DMS53 treated with DMSO at 0.1 percent for 48 hours (cell line): ENCODE measurements around the gene CDK19.

ENCODE experiments used
- DNase-seq: peaks from one replicate; lab custom pipeline; 2025; ENCODE audit not compliant: unreplicated experiment; lab: John Stamatoyannopoulos, UW

The CDK19 gene

DNA sequence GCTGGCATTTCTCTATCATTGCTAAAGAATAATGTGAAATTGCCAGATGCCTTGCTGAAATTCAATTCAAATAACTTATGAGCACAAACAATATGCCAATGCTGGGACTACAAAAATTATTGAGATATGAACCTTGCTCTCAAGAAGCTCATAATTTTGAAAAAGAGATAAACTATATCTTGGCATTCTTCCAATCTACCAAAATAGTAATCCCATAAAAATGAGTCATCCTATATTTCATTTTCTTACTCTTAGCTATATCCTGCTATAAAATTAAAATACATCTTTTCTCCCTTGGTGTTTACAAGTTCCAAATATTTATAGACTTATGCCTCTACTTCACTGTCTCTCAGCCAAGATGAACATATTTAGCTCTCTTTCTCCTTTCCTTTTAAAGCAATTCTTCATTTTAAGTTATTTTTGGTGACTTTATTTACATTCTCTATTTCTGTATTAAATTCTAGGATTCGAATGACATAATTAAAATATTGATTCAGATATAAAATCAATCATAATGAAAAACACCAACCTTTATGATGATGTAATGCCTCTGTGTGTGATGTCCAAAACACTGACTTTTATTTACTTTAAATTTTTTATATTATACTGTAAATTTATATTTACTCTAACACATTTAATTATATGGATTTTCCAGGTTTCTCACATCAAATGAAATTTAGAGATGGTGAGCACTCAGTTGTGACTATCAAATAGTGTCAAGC lies 152.6 kb downstream of the CDK19 start:
- no peak for DNase-seq

DNA sequence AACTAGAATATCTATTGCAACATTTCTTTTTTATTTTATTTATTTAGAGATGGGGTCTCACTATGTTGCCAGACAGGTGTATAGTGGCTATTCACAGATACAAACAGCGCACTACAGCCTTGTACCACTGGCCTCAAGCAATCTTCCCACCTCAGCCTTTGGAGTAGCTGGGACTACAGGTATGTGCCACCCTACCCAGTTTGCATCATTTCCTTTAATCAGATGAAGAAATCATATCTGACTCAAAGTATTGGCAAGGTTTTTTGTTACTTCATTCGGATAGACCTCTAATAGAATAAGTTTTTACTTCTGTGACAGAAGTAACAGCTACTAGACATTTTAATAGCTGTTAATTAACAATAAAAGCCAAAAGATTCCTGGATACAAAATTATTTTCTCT lies 153.9 kb downstream of the CDK19 start:
- DNase-seq, result no peak

DNA sequence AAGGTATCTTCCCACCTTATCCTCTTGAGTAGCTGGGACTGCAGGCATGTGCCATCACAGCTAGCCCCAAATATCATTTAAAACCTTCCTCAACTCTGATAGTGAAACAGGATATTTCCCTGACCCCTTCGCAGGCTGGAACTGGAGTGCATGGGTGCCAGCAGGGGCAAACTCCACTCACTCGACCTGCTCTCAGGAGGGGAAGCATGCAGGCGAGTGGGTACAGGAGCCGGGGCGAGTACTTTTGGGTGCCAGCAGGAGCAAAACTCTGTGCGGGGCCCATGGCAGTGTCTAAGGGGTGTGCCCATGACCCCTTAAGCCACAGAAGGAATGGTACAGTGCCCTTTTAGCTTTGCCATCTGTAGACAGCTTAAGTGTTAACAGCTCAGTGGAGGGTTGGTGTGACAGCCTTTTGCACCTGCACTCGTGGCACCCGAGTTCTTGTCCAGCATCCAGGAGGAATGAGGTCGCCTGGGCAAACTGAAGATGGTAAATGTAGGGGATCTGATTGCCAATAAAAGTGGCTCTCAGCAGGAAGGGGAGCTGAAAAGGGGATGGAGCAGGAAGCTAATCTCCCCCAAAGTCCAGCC lies 155.1 kb downstream of the CDK19 start:
- no peak for DNase-seq

DNA sequence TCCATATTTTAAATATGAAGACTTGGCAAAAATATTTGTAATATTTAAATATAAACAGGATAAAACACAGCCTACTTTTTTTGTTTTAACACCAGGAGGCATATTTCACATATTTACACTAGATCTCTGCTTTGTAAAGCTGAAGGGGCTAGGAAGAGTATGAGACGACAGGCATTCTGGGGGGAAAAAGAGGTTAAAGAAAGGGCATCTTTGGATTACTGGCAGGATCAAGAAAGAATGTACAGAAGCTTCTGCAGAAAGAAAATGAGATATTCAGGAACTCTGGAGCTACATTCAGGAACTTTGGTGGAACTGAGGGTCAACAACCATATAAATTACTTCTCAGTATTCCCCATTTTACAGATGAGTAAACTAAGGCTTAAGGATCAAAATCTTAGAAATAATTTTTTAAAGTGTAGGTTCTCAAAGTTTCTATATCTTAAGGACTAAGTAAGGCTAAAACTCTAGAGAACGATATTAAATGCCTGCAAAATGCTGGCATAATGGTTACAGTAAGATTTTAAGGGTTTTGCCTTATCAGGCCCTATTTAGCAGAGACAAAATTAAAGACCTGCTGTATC lies 156.5 kb downstream of the CDK19 start:
- DNase-seq, result no peak

DNA sequence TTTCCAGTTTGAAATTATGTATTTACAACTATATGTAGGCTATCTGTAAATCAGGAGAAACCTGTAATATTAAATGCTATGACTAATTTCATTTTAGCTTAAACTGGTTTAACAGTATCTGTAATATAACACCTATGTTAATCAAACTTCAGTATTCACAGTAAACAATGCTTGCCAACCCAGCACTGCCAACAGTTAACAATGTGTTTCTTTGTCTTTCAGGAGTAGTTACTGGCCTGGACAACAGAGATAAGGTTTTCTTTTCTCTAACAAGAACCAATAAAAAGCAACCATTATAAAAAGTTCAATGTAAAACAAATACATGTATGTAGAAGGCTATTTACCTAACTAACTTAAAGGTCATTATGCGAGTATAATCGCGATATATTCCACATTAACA lies 158.8 kb downstream of the CDK19 start:
- DNase-seq, result no peak

DNA sequence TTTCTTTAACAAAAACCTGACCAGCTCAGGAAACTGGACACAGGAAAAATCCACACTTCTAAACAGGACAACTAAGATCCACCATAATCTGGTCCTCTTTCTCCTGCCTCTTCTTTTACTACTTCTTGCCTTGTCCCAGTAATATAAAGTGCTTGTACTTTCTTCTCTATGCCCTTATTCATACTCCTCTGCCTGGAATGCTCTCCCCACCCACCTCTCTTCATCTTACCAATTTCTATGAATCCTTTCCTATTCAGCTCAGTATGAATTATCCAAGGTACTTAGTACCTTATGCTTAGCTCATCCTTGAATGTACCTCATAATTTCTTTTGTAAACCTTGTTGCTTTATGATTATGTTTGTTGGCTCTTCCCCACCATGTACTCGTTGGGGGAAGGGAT lies 159.4 kb downstream of the CDK19 start:
- DNase-seq, result no peak

DNA sequence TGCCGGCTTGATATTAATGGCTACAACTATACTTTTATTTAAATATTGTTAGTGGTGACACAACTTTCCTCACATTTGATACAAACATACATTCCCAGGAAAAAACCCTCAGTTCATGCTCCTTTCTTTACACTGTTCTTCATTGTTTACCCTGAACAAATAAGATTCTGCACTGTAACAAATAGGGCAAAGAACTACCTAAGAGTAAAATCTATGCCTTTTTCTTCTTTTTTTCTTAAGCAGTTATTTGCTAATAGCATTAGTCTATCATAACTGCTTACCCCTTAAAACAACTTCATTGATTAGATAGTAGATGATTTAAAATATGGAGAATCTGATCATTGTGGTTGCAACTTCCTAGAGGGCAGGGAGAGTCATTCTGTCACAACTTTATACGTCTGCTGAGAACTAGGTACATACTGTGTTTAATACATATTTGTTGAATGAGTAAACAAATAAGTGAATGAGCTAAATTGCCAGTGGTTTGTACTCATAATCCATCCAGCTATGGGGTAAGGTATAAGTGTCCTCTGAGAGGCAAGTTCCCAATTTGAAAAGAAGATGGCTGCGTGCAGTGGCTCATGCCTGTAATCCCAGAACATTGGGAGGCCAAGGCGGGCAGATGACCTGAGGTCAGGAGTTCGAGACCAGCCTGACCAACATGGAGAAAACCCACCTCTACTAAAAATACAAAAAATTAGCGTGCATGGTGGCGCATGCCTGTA lies 161.0 kb downstream of the CDK19 start:
- peak; percentile 57 for DNase-seq

DNA sequence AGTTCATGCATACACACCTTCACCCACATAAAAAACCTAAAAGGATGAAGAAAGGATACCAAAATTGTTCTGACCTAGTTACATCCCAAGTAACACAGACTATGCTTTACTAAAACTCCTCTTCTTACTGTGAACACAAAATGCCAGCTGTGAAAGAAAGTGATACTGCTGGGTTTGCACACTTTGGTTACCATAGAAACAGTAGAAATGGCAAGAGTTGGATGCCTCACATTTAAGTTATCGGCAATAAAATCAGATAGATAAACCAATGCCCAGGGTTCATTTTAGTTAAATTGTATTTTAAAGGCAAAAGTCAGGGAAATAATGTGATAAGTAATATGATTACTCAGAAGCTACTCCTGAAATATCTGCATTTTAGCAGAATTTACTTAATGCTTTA lies 161.9 kb downstream of the CDK19 start:
- DNase-seq, result no peak

DNA sequence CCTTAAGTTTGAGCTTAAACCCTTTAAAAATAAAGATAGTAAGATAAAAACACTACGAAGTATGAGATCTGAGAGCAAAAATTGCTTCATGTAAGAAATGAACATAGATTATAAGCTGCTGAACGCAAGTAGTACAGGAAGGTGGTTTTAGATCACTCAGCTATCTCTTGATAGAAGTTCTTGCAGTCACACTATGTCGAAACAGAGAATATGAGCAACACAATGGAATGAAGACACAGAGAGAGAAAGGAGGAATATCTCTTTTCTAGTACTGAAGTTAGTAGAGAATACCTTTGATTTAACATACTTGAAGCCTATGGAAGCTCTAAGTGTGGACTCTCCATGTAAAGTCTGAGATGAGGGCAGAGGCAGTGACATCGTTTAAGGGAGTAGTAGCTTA lies 162.7 kb downstream of the CDK19 start:
- no peak for DNase-seq

DNA sequence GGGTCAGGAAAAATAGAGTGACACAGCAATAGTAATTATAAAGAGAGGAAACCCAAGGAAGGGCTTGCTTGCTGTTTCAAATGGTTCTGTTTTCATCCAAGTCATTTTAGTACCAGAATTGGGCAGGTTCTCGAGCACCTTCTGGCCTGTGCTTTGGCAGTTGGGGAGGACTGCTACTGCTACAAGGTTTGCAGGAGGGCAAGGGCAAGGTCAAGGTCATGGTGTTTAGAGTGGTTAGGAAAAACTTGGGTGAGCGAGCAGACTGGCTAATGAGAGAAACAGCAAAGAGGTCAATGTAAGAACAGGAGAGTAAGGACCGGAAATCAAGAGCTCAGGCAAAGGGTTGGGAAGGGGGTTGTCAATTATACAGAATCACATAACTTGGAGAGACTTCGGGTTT lies 164.5 kb downstream of the CDK19 start:
- no peak for DNase-seq

DNA sequence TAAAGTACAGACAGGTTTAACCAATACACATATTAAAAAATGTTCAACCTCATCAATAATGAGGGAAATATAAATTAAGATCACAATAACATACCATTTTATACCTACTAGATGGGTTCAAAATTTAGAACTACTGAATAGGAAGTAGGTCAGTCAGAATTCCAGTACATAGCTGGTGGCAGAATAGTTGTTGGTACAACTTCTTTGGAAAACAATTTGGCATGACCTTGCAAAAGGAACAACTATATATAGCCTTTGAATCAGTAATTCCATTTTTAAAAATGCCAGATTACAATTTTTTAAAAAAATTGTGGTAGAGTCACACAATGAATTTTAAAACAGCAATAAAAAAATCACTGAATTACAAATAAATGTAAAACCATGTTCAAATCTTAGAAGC lies 165.6 kb downstream of the CDK19 start:
- DNase-seq, result no peak

DNA sequence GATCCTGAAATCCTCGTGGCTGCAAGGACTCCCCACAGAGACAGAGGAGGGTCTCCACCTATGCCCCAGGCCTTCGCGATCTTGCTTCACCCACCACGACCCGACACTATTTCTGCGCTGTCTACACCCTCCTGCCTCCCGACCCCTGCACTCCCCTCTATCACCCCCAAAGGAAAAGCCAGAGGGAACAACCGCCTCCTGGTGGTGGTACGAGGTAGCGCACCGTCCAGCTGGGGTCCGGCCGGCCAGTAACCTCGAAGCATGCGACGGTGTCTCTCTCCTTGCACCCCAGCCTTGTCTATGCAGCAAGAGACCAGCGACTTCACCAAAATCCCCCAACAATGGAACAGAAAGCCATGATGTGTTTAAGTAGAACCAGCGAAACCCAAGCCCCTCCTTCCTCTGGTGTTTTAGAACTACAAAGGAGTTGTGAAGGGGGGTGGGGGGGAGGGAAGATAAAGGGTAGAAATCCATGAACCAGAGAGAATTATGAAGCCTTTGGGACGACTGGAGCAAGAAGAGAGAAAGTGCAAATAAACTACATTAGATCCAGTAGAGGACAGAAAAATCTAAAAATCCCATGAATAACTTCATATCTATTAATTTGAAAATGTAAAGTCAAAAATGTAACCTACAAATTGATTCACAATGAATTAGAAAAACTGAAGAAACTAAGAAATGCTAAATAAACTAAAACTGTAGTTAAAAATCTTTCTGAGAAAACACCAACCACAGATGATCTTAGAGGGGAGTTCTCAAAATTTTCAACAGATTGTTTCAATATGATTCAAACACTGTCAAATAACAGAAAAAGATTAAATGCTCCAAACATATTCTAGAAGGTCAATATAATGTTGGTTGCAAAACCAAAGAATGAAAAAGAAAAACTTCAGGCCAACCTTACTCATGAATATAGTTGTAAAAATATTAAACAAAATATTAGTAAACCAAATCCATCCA lies 168.0 kb downstream of the CDK19 start:
- DNase-seq, result no peak

DNA sequence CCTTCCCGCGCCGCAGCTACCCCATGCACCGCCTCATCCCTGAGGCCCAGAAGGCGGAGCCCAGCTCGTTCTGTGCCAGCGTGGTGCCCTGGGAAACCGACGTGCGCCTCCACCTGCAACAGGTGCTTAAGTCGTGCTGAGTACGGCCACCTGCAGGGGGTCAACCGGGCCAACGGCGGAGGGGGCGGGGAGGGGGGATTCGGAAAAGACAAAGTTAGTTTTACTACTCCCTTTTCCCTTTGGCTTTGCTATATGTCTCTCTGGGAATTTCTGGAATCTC lies 168.9 kb downstream of the CDK19 start:
- DNase-seq, result no peak

DNA sequence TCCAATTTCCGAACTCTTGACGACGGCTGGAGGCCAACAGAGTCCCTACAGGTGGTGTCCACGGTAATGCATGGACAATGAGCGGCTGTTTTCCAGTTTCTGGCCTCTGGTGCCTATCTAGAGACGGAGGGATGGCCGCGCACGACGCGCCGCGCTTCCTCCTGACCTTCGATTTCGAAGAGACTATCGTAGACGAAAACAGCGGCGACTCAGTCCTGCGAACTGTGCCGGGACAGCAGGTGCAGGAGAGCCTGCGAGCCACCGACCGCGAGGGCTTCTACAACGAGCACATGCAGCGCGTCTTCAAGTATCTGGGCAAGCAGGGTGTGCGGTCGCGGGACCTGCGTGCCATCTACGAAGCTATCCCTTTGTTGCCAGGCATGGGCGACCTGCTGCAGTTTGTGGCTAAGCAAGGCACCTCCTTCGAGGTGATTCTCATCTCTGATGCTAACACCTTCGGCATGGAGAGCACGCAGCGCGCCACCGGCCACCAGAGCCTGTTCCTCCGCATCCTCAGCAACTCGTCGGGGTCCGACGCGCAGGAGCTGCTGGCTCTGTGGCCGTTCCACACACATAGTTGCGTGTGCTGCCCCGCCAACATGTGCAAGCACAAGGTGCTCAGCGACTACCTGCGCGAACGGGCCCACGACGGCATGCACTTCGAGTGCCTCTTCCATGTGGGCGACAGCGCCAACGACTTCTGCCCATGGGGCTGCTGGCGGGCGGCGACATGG lies 169.4 kb downstream of the CDK19 start:
- no peak for DNase-seq

DNA sequence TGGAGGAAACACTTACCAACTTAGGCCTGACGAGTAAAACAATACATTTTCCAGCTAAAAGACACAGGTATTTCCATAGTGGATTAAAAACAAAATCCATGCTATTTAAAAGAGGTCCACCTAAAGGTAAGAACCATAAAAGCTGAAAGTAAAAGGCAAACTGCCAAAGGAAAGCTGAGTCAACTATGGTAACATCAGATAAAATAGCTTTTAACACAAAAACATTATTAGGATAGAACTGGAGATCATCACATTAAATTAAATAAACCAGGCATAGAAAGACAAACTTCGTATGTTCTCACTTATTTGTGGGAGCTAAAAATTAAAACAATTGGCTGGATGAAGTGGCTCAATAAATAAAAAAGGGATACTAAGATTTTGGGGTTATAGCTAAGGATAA lies 172.1 kb downstream of the CDK19 start:
- no peak for DNase-seq

DNA sequence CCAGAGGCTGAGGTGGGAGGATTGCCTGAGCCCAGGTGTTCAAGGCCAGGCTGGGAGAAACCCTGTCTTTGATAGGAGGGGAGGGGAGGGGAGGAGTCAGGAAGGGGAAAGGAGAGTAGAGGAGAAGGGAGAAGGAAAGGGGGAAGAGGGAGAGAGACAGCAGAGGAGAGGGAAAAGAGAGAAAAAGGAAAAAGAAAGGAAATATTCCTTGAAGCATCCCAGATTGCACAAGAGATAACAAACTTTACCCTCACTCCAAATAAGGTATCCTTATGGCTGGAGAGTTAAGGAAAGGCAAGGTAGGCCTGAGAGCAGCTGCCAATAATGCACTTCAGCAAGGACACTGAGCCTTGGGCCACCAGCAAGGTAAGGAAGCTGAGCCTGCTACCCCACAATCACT lies 172.6 kb downstream of the CDK19 start:
- no peak for DNase-seq

DNA sequence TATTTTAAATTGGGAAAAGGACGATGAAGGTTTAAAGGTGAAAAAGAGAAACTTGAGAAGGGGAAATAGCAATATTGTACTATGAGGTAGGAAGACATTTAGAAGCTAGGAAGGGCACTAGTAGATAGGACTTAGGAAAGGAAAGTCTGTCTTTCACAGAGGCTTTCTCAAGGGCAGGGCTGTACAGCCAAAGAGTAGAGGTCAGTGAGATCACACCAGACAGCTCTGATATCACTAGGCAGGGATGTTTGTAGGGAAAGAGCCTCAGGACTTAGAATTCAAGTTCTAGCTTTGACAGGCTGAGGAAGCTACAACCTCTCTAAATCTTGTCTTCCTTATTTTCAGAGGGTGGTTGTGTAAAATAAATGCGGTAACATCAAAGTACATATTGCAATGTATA lies 178.5 kb downstream of the CDK19 start:
- no peak for DNase-seq

DNA sequence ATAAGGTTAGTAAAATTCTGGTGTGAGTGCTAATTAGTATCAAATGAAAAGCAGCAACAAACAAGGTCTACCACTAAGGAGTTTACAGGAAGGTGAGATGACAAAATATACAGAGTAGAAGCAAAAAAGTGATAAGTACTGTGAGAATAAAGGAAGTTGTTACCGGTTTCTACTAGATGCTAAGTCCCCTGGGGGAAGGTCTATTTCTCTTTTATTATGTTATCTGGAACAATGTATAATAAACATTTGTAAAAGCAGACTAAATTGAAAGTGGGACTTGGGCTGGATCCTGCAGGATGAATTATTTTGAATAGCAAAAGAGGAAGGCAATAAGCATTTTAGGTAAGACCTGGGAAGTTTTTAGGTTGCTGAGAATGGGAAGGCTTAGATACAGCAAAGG lies 180.2 kb downstream of the CDK19 start:
- no peak for DNase-seq

DNA sequence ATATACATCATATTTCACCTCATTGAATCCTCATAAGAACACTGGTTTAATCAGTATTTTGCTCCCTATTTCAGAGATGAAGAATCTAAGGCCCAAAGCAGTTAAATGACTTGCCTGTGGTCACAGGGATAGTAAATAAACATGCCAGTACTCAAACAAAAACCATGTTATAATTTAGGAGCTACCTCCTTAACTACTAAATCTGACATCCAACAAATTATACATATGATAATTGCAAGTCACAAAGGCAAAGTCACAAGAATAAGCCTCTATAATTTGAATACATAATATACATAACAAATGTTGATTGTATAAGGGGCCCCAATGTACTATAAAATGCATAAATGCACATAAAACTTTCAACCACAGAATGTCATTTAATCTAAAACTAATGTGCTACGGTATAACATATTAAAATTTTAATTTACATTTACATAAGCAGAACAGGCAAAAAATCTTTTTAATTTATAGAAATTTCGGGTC lies 181.5 kb downstream of the CDK19 start:
- DNase-seq, result no peak

DNA sequence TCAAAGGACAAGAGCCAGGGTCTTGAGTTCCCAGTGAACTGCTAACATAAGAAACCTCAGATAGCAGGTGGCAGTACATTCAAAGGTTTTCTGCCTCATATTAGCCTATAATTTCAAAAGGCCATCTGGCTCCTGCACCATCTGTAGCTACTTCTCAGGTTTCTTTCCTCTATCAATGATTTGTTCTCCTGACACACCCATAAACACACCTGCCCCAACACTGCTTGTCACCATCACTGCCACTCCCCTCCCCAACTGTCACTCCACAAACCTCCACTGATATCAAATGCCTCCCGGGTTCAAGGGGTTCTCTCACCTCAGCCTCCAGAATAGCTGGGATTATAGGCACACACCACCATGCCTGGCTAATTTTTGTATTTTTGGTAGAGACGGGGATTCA lies 186.1 kb downstream of the CDK19 start:
- peak; percentile 65 for DNase-seq
